HG02678 (cell line): Measurements from ENCODE around the gene SOCS3.
"Not testable (repeated sequence)": the region's sequence is repeated elsewhere in the genome, so short reads cannot be mapped to it uniquely, and the experiment has no call there.

Source experiments
- ATAC-seq: cut with Tn5 transposase; IDR thresholded peaks from one replicate; pipeline ENCODE4 v1.9.1; 2021; ENCODE audit warnings: mild to moderate bottlenecking, moderate library complexity; ENCODE audit not compliant: unreplicated experiment

Gene SOCS3

DNA sequence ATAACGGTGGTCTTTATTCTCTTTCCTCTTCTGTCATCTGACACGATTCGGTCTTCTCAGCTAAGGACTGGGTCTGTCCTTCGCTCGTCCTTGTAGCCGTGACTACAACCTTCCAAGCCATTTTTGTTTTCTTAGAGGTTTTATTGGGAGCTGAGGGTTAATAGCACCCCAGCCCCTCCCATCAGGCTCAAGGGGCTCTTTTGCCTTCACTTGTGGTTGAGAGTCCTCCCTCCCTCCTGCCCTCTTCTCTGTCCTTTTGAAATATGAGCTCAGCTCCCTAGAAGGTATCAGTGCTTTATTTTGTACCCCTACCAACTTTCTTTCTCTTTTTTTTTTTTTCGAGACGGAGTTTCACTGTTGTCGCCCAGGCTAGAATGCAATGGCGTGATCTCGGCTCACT lies 24.7 kb downstream of the SOCS3 start:
- no peak for ATAC-seq

DNA sequence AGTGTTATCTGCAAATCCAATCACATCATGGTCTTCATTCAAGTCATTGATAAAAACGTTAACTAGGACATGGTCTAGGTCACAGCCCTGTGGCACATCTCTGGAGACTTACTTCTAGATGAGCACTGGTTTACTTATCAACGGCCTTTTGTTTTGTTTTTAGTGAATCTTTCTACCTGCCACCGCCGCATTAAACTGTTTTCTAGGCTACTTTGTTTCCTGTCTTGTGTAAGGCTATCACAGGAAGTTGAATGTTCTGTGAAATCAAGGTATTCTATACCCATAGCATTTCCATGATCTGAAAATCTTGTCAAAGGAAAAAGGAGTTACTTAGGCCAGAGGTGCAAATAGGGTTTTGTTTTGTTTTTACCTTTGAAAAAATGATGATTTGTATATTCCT lies 26.9 kb downstream of the SOCS3 start:
- ATAC-seq = no peak

DNA sequence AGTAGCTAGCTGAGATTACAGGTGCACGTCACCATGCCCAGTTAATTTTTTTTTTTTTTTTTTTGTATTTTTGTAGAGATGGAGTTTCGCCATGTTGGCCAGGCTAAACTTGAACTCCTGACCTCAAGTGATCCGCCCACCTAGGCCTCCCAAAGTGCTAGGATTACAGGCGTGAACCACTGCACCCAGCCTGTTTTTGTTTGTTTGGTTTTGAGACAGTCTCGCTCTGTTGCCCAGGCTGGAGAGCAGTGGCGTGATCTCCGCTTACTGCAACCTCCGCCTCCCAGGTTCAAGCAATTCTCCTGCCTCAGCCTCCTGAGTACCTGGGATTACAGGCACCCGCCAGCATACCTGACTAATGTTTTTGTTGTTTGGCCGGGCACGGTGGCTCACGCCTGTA lies 28.5 kb downstream of the SOCS3 start:
- not testable (repeated sequence) for ATAC-seq

DNA sequence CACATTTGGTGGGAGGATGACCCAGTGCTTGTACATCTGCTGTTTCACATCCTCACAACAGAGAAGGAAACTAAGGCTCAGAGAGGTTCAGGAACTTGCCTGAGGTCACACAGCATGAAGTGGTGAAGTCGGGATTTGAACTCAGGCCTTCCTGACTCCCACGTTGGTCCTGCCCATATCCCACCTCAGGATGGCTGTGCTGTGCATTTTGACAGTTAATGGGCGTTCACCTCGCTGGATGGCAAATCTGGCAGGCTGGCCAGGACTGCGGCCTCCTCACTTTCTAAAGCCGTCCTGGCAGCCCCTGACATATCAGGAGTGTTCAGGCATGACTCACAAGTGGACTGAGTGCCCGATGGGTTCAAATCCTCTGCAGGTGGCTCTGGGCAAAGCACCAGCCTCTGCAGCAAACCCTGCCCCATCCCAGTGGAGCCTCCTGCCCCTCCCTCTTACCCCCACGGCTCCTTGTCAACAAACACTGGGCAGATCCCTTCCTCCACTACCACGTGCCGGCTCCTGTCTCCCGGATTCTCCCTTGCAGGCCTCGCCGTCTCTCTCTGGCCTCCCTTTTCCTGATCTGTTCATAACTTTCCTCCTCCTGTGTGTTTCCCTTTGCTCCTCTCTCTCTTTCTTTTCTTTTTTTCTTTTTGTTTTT lies 29.2 kb downstream of the SOCS3 start:
- no peak for ATAC-seq

DNA sequence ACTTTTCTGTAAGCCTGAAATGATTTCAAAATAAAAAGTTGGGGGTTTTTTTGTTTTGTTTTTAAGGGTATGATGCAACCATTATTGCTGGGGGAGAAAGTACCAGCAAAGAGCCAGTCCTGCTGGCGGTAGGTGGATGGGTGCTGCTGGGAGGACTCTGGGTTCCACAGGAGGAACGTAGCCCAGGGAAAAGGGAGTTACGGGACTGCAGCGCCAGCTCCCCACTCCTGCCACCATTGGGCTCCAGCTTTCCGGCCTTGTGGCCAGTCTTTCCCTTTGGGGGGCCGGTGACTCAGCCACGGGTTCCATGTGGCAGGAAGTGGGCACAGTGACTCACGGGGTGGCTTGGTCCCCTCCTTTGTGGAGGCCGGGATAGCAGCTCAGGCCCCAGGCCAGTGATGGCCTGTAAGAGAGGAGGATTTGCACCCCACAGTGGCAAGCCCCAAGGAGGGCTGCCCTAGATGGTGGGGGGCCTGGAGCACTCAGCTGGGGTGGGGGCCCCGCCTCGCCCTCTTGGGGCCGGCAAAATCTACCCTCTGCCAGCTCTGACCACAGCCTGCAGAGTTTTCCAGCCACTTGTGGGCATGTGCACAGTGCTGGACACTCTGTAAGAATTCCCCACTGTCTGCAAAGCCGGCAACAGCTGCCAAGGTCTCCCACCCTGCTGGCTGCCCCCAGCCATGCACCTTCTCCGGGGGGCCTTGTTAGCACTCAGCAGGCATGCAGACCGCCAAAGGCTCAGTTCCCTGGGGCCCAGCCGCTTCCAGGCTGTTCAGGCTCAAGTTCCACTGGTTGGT lies 30.4 kb downstream of the SOCS3 start:
- no peak for ATAC-seq

DNA sequence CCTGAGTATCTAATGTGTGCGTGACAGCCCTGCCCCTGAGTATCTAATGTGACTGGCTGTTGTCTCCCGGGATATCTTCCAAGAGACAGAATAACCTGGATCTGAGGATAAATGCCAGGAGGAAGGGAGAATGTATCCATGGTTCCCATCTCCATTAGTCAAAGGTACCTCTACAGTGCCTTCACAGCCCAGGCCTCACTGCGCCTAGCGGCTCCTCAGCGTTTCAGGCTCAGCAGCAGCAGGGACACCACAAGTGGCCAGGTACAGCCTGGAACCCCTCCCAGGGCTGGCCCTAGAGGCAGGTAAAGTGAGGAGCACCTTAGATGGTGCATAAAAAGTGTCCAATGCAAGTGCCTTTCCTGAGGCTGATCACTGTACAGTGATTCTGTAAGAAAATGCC lies 32.0 kb downstream of the SOCS3 start:
- no peak for ATAC-seq

DNA sequence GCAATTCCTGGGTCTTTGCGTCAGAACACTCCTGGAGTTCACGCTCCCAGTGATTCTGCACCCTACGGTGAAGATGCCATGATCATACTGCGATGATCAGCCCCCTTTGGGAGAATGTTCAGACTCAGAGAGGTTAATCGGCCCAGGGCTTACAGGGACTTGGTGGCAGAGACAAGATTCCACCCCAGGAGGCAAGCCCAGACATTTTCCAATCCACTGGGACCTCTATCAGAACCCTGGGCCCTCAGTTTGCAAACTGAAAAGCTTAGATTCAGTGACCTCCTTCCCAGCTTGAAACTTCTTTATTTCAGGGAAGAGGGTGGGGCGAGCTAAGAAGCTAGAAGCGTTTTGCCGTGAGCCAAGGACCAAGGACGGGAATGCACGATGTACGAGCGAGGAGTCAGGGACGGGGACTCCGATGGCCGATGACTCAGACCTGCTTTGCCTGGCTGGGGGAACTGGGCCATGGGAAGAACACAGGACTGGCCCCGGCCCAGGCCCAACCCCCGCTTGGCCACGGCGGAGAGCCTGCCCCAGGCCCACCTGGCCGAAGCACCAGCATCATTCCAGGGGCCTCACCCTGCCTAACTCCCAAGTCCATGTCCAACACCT lies 34.7 kb downstream of the SOCS3 start:
- no peak for ATAC-seq

DNA sequence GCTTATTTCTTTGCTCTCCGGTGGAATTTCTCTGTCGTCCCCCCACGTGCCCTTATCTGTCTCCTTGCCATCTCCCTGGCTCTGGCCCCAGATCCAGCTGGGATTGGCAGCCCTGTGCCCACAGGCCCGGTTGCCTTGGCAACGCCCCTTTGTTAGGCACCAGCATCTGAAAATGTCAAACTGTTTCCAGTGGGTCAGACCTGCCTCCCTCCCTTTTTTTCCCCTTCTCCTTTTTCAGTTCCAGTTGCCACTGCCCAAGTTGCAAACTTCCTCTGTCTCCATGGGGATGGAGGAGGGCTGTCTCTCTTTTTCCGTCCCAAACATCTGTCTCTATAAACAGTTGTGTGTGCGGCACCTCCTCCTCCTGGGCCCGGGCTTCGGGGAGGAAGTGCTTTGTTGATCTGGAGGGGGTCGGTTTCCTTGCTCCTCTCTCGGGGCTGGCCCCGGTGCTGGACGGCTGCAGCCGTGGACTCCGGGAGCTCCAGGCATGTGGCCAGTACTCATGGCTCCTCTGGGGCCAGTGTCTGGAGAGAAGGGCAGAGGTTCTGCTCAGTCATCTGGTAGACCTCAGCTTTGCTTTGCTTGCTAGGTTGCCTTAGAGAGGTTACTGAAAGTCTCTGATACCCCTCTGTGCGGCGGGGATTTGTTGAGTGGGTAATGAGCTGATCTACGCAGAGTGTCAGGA lies 35.3 kb downstream of the SOCS3 start:
- ATAC-seq = no peak

DNA sequence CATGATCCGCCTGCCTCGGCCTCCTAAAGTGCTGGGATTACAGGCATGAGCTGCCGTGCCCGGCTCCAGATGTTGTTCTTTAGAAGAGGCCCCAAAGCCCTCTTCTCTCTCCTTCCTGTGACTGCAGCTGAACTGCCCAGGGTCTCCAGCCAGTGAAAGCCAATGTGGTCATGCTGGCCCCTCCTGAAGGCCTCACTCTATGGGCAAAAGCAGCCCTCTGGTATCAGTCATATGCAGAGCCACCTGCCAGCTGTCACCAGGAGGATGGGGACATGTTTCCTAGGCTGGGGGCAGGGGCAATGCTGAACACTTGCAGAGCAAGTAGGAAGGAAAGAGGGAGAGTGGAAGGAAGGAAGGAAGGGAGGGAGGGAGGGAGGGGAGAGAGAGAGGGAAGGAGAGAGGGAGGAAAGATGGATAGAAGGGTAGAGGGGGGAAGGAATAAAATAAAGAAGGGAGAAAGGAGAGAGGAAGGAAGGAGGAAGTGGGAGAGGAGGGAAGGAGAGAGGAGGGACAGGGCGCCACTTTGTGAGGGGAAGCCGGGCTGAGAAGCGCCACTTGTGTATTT lies 36.0 kb downstream of the SOCS3 start:
- ATAC-seq = no peak

DNA sequence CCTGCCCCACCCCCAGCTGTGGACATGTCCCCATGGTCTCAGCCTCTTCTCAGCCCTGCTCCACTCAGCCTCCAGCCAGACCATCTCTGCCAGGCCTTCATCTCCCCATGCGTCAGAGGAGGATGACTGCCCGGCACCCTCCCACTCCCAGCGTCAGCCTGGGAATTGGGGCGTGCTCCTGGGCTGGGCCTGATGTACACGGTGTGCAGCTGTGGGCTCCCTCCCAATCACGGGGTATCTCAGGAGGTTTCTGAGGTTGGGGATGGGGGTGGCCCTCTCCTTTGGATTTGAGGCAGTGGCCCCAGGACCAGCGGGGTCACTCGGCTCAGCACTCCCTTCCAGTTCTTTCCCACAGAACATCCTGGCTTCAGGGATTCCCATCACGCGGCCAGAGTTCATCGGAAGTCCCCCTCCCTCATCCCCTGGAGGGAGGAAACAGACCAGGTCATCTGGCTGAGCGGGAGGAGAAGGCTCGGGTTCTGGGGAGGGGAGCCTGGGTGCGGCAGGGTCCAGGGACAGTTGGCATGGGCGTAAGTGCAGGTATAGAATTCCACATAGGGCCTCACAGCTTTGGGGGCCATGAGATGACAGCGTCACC lies 36.9 kb downstream of the SOCS3 start:
- no peak for ATAC-seq

DNA sequence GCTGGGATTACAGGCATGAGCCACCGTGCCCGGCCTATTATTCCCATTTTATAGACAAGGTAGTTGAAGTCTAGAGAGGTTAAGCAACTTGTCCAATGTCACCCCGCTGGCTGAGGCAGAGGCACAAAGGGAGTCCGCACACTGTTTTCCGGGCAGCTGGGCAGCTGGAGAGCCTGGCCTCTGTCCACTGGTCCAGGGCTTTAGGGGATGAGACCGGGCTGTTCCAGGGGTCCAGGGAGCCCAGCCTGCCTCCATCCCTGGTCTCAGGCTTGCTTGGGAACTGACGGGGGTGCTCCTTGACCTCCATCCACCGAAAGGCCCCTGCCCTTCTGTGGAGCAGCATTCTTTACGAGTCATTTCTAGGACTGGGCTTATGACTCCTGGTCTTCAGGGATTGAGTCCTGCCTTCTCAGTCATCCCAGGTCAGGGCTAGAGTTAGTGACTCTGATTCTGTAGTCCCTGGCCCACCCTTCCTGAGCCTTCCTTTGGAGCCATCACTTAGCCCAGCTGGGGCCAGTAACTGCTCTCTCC lies 37.5 kb downstream of the SOCS3 start:
- no peak for ATAC-seq

DNA sequence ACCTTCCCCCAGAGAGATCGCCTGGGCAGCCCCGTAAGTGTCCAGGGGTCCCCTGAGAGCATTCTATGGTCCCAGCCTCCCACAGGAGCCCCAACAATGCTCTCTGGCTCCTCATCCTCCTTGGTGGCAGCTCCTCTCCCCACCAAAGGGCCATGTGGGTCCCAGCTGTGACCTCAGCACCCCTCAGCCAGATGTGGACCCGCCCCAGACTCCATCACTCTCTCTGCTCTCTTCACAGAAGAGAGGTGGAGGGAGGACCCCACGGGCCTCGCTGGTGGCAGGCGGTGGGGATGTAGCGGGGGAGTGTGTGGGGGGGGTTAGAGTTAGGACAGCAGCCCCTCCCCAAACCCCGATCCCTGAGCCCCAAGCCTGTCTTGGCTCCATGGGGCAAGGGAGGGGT lies 41.0 kb downstream of the SOCS3 start:
- no peak for ATAC-seq

DNA sequence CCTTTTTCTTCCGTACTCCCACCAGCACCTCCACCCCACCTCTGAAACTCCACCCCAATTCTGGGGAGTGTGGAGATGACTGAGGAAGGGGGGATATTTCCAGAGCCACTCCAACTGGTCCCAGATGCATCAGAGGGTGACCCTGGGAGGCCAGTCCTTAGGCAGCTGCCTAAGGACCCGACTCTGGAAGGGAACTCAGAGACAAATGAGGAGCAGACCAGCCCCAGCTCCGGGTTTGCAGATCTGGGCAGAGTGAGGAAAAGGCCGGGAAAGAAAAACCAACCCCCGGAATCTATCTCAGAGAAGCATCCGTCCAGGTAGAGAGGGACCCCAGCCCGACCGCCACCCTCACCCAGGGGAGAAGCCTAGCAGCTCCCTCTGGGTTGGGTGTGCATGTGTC lies 41.5 kb downstream of the SOCS3 start:
- no peak for ATAC-seq

DNA sequence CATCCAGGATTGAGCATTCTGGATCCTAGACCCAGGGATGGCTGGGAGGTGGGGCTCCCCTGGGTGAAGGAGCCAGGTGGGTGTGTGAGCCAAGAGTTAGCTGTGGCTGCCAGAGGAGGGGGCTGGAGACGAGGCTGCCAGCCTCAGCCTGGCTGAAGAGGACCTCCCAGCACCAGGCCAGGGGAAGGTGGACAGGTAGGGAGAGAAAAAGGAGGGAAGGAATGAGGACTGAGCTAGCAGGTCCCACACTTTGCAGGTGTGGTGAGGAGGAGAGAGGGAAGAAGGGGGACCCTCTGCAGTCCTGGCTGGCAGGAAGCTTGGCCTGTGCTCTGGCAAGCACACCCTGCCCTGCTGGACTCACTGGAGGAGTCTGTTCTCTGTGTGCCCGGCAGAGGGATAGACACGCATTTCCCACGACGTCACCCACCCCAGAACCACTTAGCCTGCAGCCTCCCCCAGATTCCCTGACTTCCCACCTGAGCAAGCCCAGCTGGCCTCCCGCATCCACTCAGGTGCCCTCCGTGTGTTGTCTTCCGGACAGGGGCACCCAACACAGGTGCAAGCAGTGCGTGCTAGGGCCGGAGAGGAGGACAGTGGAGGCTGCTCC lies 42.0 kb downstream of the SOCS3 start:
- ATAC-seq = no peak

DNA sequence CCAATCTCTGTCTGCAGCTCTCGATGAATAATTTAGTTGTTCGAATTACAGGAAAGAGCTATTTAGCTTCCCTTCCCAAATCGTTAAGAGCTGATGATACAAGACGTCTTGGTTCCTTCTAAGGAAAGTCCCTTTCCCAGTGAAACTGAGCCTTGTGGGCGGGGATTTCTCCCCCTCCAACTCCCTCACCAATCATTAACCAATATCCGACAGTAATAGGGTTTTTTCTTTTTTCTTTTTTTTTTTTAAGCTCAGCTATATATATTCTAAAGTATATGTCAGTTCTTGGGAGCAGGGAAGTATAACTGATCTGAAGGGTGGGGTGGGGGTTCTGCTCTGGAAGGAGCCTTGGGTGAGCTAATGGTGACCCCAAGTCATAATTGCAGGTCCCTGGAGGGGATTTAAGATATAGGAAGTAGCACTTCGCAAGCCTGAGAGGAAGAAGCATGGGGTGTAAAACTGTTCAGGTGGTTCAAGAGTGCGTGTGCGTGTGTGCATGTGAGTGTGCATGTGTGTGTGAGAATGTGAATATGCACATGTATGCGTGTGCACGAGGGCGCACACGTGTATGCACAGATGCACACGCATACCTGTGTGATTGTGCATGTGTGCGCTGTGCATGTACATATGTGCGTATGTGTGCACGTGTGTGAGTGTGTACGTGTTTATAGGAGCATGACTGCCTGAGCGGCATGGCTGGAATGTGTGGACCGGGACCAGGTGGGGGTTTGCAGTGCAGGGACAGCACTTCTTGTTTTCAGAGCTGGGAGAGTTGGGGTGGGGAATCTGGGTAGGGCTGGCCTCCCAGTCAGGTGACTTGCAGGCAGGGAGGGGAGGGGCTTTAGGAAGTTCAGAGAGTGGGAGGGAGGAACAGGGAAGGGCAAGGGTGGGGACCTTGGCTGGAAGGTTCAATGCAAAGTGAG lies 42.7 kb downstream of the SOCS3 start:
- ATAC-seq = no peak

DNA sequence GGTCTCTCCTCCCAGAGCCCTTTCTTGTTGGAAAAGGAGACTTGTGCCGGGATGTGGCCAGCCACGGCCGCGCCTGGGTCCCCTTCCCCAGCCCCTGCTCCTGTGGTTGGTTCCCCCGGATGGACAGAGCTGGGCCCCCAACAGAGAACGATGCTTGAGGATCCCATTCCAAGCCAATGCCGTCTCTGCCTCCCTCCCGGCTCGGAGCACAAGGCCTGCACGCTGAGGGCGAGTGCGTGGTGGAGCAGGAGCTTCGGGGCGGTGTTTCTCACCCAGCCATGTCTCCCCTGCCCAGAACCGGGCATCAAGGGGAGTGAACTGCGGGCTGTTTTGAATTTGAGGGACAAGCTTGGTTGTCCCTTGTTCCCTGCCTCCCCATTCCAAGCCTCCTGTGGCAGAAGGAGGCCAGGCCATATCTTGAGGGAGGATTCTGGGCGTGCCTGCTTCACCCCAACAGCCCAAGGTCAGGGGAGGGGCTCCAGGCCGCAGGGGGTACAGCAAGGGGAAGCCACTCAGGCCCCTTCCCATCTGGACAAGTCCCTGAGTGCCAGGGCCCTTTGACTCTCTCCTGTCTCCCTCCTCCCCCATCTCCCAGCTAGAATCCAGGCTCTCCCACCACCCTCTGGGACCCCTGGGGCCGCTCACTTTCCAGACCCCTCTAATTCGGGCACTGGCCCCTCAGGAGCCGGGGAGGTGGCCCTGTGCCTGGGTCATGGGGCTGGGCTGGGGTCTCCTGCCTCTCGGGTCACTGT lies 43.6 kb downstream of the SOCS3 start:
- ATAC-seq = no peak

DNA sequence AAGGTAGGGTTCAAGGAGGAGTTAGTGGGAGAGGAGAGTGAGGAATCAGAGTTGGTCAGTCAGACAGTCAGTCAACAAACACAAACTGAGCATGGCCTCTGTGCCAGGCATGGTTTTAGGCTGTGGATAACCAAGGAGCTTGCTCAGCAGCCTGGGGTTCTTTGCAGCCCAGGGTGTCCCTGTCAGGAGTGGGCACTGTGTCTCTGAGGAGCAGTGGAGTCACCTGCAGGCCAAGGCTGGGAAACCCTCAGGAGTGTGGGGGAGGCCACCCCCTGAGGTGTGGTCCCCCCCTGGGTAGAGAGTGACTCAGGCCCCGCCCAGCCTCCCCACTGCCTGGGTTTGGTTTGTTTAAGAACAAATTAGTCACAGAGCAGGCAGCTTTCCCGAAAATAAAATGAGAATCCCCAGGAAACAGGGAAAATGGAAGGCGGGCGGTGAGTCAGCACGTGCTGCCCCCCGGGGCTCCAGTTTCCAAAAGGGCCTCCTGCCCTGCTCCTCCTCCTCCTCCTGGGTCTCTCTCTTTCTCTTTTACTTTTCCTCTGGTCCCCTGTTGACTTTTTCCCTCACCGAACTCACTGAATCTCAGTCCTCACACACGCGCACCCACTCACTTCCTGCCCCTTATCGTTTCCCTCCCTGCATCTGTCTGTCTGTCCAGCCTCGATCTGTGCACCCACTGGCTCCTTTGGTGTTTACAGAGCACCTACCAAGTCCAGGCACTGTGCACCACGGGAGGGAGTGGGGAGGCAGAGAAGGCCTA lies 44.3 kb downstream of the SOCS3 start:
- ATAC-seq = no peak
